H9 (cell line): ENCODE data around the gene ADGRG2. TPM values are rescaled to one million over a fixed set of nuclear protein-coding genes. Genes with fewer than 3 reads are reported as not detected.

ENCODE experiments used
- DNase-seq: peaks from one replicate; pipeline ENCODE4 v3.0.0-alpha.2; 2017
- H2AFZ ChIP-seq: one replicate; pipeline ENCODE4 v1.6.1; 2013; ENCODE audit warnings: mild to moderate bottlenecking, low read length, control low read depth, moderate library complexity
- H2AK5ac ChIP-seq: 2 replicates; pipeline ENCODE4 v1.6.1; 2013; ENCODE audit warnings: low read length, control low read depth, mixed read lengths; ENCODE audit not compliant: insufficient read length
- H2BK120ac ChIP-seq: one replicate; pipeline ENCODE4 v1.6.1; 2013; ENCODE audit warnings: low read depth, mild to moderate bottlenecking, low read length, control low read depth, inconsistent platforms; ENCODE audit not compliant: poor library complexity, severe bottlenecking
- H2BK12ac ChIP-seq: 2 replicates; pipeline ENCODE4 v1.6.1; 2013; ENCODE audit warnings: low read length, control low read depth, mixed read lengths, low read depth; ENCODE audit not compliant: insufficient read length
- H2BK15ac ChIP-seq: 2 replicates; pipeline ENCODE4 v1.6.1; 2013; ENCODE audit warnings: low read depth, low read length, control low read depth
- H2BK20ac ChIP-seq: one replicate; pipeline ENCODE4 v1.6.1; 2013; ENCODE audit warnings: low read depth, mild to moderate bottlenecking, low read length, control low read depth, inconsistent platforms; ENCODE audit not compliant: poor library complexity, severe bottlenecking
- H2BK5ac ChIP-seq: 2 replicates; pipeline ENCODE4 v1.6.1; 2013; ENCODE audit warnings: low read length, control low read depth, mixed read lengths; ENCODE audit not compliant: insufficient read length
- H3K14ac ChIP-seq: 2 replicates; pipeline ENCODE4 v1.6.1; 2013; ENCODE audit warnings: low read length, control low read depth; ENCODE audit not compliant: insufficient read depth
- H3K18ac ChIP-seq: 2 replicates; pipeline ENCODE4 v1.6.1; 2013; ENCODE audit warnings: low read depth, mild to moderate bottlenecking, mixed read lengths, low read length, control low read depth; ENCODE audit not compliant: insufficient read length
- H3K23ac ChIP-seq: 2 replicates; pipeline ENCODE4 v1.6.1; 2013; ENCODE audit warnings: low read length, control low read depth, mixed read lengths, low read depth; ENCODE audit not compliant: insufficient read length
- H3K23me2 ChIP-seq: 2 replicates; pipeline ENCODE4 v1.6.1; 2013; ENCODE audit warnings: low read depth, mild to moderate bottlenecking, mixed read lengths, low read length, control low read depth; ENCODE audit not compliant: insufficient read length, poor library complexity, severe bottlenecking
- H3K27ac ChIP-seq: 2 replicates; pipeline ENCODE4 v1.5.1; 2013; ENCODE audit warnings: low read length, control low read depth, mixed read lengths, low read depth; ENCODE audit not compliant: insufficient read length
- H3K27me3 ChIP-seq: 2 replicates; pipeline ENCODE4 v1.6.1; 2013; ENCODE audit warnings: low read length, control low read depth, inconsistent platforms; ENCODE audit not compliant: insufficient read depth
- H3K4ac ChIP-seq: 2 replicates; pipeline ENCODE4 v1.6.1; 2013; ENCODE audit warnings: low read depth, mild to moderate bottlenecking, control low read depth, inconsistent platforms, low read length, moderate library complexity
- H3K4me1 ChIP-seq: 2 replicates; pipeline ENCODE4 v1.6.1; 2013; ENCODE audit warnings: low read length, control low read depth, inconsistent platforms; ENCODE audit not compliant: insufficient read depth
- H3K4me2 ChIP-seq: 2 replicates; pipeline ENCODE4 v1.6.1; 2013; ENCODE audit warnings: low read length, control low read depth, mixed read lengths; ENCODE audit not compliant: insufficient read length, insufficient read depth
- H3K56ac ChIP-seq: 2 replicates; pipeline ENCODE4 v1.6.1; 2013; ENCODE audit warnings: low read depth, mild to moderate bottlenecking, mixed read lengths, low read length, control low read depth; ENCODE audit not compliant: insufficient read length
- H3K79me1 ChIP-seq: 2 replicates; pipeline ENCODE4 v1.6.1; 2013; ENCODE audit warnings: low read depth, mild to moderate bottlenecking, moderate library complexity, low read length, control low read depth, inconsistent platforms; ENCODE audit not compliant: insufficient read depth, poor library complexity, severe bottlenecking
- H3K79me2 ChIP-seq: 2 replicates; pipeline ENCODE4 v1.6.1; 2013; ENCODE audit warnings: low read length, control low read depth, inconsistent platforms; ENCODE audit not compliant: insufficient read depth
- H3K9ac ChIP-seq: 2 replicates; pipeline ENCODE4 v1.6.1; 2013; ENCODE audit warnings: low read length, control low read depth, mixed read lengths; ENCODE audit not compliant: insufficient read length; ENCODE audit errors: extremely low read depth
- H3K9me3 ChIP-seq: one replicate; pipeline ENCODE4 v1.6.1; 2013; ENCODE audit warnings: low read depth, low read length, inconsistent platforms; ENCODE audit not compliant: control insufficient read depth
- H3T11ph ChIP-seq: one replicate; pipeline ENCODE4 v1.6.1; 2013; ENCODE audit warnings: mild to moderate bottlenecking, low read length, control low read depth, inconsistent platforms
- H4K20me1 ChIP-seq: one replicate; pipeline ENCODE4 v1.6.1; 2013; ENCODE audit not compliant: control insufficient read depth, insufficient read length, insufficient read depth
- H4K5ac ChIP-seq: 2 replicates; pipeline ENCODE4 v1.6.1; 2013; ENCODE audit warnings: low read depth, mild to moderate bottlenecking, mixed read lengths, low read length, control low read depth; ENCODE audit not compliant: insufficient read length
- H4K8ac ChIP-seq: replicated peaks from 2 replicates; pipeline ENCODE4 v1.6.1; 2013; ENCODE audit warnings: low read length, control low read depth, mixed read lengths, low read depth; ENCODE audit not compliant: insufficient read length
- H4K91ac ChIP-seq: 2 replicates; pipeline ENCODE4 v1.6.1; 2013; ENCODE audit warnings: low read depth, mild to moderate bottlenecking, moderate library complexity, mixed read lengths, low read length, control low read depth; ENCODE audit not compliant: insufficient read length
- H3K27ac Mint-ChIP-seq, 3 experiments: 2 replicates in 2 of 3; 3 replicates in 1 of 3; pipeline ENCODE4 v1.8.0; 2020 to 2021; ENCODE audit warnings: mixed read lengths in 3 of 3, mild to moderate bottlenecking in 1 of 3, moderate library complexity in 1 of 3
- H3K27me3 Mint-ChIP-seq: 2 replicates; pipeline ENCODE4 v1.8.0; 2021; ENCODE audit warnings: low read depth, mild to moderate bottlenecking, moderate library complexity, mixed read lengths
- H3K36me3 Mint-ChIP-seq, 3 experiments: 2 replicates in 2 of 3; 3 replicates in 1 of 3; pipeline ENCODE4 v1.8.0; 2020 to 2021; ENCODE audit warnings: low read depth in 3 of 3, mixed read lengths in 3 of 3; ENCODE audit not compliant: insufficient read depth in 1 of 3
- H3K4me1 Mint-ChIP-seq, 2 experiments: 2 replicates each; pipeline ENCODE4 v1.8.0; 2020; ENCODE audit warnings: mixed read lengths in 2 of 2
- H3K4me3 Mint-ChIP-seq, 2 experiments: 2 replicates in 1 of 2; 3 replicates in 1 of 2; pipeline ENCODE4 v1.8.0; 2020 to 2021; ENCODE audit warnings: mild to moderate bottlenecking in 2 of 2, mixed read lengths in 2 of 2, moderate library complexity in 1 of 2
- H3K9me3 Mint-ChIP-seq, 2 experiments: 2 replicates in 1 of 2; 3 replicates in 1 of 2; pipeline ENCODE4 v1.8.0; 2020; ENCODE audit warnings: mild to moderate bottlenecking in 2 of 2, mixed read lengths in 2 of 2, moderate library complexity in 1 of 2
- WGBS: extraction: QIAGEN DNeasy Blood & Tissue Kit; methylation state at CpG from one replicate; pipeline ENCODE4 v1.1.7; 2013; ENCODE audit warnings: missing lambda C conversion rate, low lambda C conversion rate, mixed read lengths; ENCODE audit not compliant: insufficient read length; ENCODE audit errors: extremely low coverage; 5-methylcytosine and 5-hydroxymethylcytosine counted together
- total RNA-seq: library from RNA; stranded (reverse); gene quantifications from 2 replicates; pipeline ENCODE4 v1.2.1, GENCODE V29; 2021
- TF ChIP-seq, protein P1 (sequence below): fragments of 200-600 bp; sonication (generic); conservative IDR thresholded peaks from 3 replicates; pipeline ENCODE4 v1.8.0; 2021; ENCODE audit warnings: antibody characterized with exemption, mild to moderate bottlenecking

Gene ADGRG2
- total RNA-seq, 1 experiment from 2014 or later: 6.8 TPM

DNA sequence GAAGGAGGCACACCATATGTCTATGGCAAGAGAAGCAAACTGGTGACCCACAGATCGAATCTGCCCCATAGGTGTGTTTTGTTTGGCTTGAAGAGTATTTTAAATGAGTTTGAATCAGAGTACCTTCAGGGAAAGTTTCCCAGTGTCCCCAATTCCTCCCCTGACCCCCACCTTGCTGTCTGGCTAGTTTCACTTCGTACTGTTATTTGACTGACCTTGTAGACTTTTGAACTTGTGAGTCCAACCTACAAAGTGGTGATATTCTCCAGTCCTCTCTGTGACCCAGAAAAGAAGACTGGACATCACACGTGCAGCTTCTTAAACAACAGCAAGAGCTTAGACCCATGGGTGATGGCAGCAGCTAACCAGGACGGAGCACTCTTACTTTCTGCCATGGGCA, 177.8 kb downstream of the ADGRG2 start:
- H4K91ac ChIP-seq: no peak overlapping the region
- no peak overlapping the region for H3K27ac ChIP-seq
- no peak overlapping the region for H2BK20ac ChIP-seq
- no peak overlapping the region for H3K4me2 ChIP-seq
- H3K56ac ChIP-seq: no peak overlapping the region
- no peak overlapping the region for H2BK15ac ChIP-seq
- H3K9ac ChIP-seq: no peak overlapping the region
- H3K27me3 ChIP-seq: no peaks in the 10 kb centered on the region
- no peak overlapping the region for H2AFZ ChIP-seq
- no peak overlapping the region for H3K4ac ChIP-seq
- WGBS: no CpG with 5 or more reads among the region's 4 CpGs
- no peak overlapping the region for H3K14ac ChIP-seq
- H3K4me1 Mint-ChIP-seq: no peaks in the 10 kb centered on the region
- no peaks in the 10 kb centered on the region for H3K23me2 ChIP-seq
- H3K9me3 Mint-ChIP-seq: peaks cover 69 to 81% of the 10 kb centered on the region in 2 experiments
- no peak overlapping the region for H3T11ph ChIP-seq
- no peaks in the 10 kb centered on the region; the same call in 1 of the 2 replicates for H3K27me3 Mint-ChIP-seq
- no peak overlapping the region for H4K5ac ChIP-seq
- H3K79me2 ChIP-seq: no peaks in the 10 kb centered on the region
- peaks cover 24% of the 10 kb centered on the region for H3K9me3 ChIP-seq
- H3K18ac ChIP-seq: no peak overlapping the region
- no peak overlapping the region for H2BK5ac ChIP-seq
- H3K27ac Mint-ChIP-seq: no peak overlapping the region
- no peak for DNase-seq
- H3K79me1 ChIP-seq: no peaks in the 10 kb centered on the region
- H4K8ac ChIP-seq: no peak overlapping the region
- no peak overlapping the region for H3K23ac ChIP-seq
- H4K20me1 ChIP-seq: no peaks in the 10 kb centered on the region
- TF ChIP-seq, protein P1, sequence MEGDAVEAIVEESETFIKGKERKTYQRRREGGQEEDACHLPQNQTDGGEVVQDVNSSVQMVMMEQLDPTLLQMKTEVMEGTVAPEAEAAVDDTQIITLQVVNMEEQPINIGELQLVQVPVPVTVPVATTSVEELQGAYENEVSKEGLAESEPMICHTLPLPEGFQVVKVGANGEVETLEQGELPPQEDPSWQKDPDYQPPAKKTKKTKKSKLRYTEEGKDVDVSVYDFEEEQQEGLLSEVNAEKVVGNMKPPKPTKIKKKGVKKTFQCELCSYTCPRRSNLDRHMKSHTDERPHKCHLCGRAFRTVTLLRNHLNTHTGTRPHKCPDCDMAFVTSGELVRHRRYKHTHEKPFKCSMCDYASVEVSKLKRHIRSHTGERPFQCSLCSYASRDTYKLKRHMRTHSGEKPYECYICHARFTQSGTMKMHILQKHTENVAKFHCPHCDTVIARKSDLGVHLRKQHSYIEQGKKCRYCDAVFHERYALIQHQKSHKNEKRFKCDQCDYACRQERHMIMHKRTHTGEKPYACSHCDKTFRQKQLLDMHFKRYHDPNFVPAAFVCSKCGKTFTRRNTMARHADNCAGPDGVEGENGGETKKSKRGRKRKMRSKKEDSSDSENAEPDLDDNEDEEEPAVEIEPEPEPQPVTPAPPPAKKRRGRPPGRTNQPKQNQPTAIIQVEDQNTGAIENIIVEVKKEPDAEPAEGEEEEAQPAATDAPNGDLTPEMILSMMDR: no peak
- H2BK12ac ChIP-seq: no peak overlapping the region
- H3K4me1 ChIP-seq: no peaks in the 10 kb centered on the region
- no peak overlapping the region for H2BK120ac ChIP-seq
- H2AK5ac ChIP-seq: no peak overlapping the region
- H3K36me3 Mint-ChIP-seq: peaks cover 34 to 52% (median 49%) of the 10 kb centered on the region in 3 experiments
- no peak overlapping the region for H3K4me3 Mint-ChIP-seq
